SK-N-SH treated with all-trans-retinoic acid at 6 μM for 48 hours (cell line): Measurements from ENCODE around the gene TUBB1.

Experiments
- ATAC-seq: fragments of 200-7000 bp; cut with Tn5 transposase; 3 replicates; pipeline ENCODE4 v1.9.1; 2020; ENCODE audit warnings: mild to moderate bottlenecking, moderate library complexity
- BACH2 ChIP-seq: fragments of 250-450 bp; sonication (Bioruptor Pico); IDR thresholded peaks from 2 replicates; pipeline ENCODE4 v1.9.0; 2021; ENCODE audit warnings: mild to moderate bottlenecking, borderline replicate concordance
- CSDC2 ChIP-seq: fragments of 250-450 bp; sonication (Bioruptor Pico); IDR thresholded peaks from 2 replicates; pipeline ENCODE4 v1.5.0; 2020; ENCODE audit warnings: mild to moderate bottlenecking, moderate library complexity
- ESRRG ChIP-seq: fragments of 250-450 bp; sonication (Bioruptor Pico); IDR thresholded peaks from 2 replicates; pipeline ENCODE4 v1.6.1; 2021; ENCODE audit warnings: mild to moderate bottlenecking
- ISL1 ChIP-seq: fragments of 250-450 bp; sonication (Bioruptor Pico); IDR thresholded peaks from 2 replicates; pipeline ENCODE4 v2.1.2; 2022; ENCODE audit warnings: mild to moderate bottlenecking, moderate library complexity
- OSR1 ChIP-seq: fragments of 250-450 bp; sonication (Bioruptor Pico); IDR thresholded peaks from 2 replicates; pipeline ENCODE4 v1.8.0; 2022; ENCODE audit warnings: moderate library complexity, mild to moderate bottlenecking, inconsistent platforms
- PPARA ChIP-seq: fragments of 250-450 bp; sonication (Bioruptor Pico); IDR thresholded peaks from 2 replicates; pipeline ENCODE4 v1.5.0; 2020; ENCODE audit warnings: mild to moderate bottlenecking, borderline replicate concordance
- RARB ChIP-seq: fragments of 250-450 bp; sonication (Bioruptor Pico); IDR thresholded peaks from 2 replicates; pipeline ENCODE4 v1.8.0; 2021; ENCODE audit warnings: mild to moderate bottlenecking, moderate library complexity
- TCF4 ChIP-seq: fragments of 250-450 bp; sonication (Bioruptor Pico); IDR thresholded peaks from 2 replicates; pipeline ENCODE4 v1.8.0; 2021; ENCODE audit warnings: mild to moderate bottlenecking, moderate library complexity, borderline replicate concordance
- TOX ChIP-seq: fragments of 250-450 bp; sonication (Bioruptor Pico); IDR thresholded peaks from 2 replicates; pipeline ENCODE4 v1.8.0; 2021; ENCODE audit warnings: mild to moderate bottlenecking, moderate library complexity, borderline replicate concordance
- ZC3H10 ChIP-seq: fragments of 250-450 bp; sonication (Bioruptor Pico); IDR thresholded peaks from 2 replicates; pipeline ENCODE4 v1.5.1; 2021; ENCODE audit warnings: mild to moderate bottlenecking, moderate library complexity
- ZFP3 ChIP-seq: fragments of 250-450 bp; sonication (Bioruptor Pico); IDR thresholded peaks from 2 replicates; pipeline ENCODE4 v1.5.0; 2020; ENCODE audit warnings: mild to moderate bottlenecking, moderate library complexity
- ZFP30 ChIP-seq: fragments of 450-650 bp; formaldehyde crosslinking; IDR thresholded peaks from 2 replicates; pipeline ENCODE4 v1.5.0; 2022; ENCODE audit warnings: mild to moderate bottlenecking, moderate library complexity
- ZNF565 ChIP-seq: fragments of 450-650 bp; formaldehyde crosslinking; conservative IDR thresholded peaks from 2 replicates; pipeline ENCODE4 v1.5.0; 2020; ENCODE audit warnings: low read depth, mild to moderate bottlenecking, moderate library complexity
- TF ChIP-seq, protein P1 (sequence below): fragments of 250-450 bp; sonication (Bioruptor Pico); IDR thresholded peaks from 2 replicates; pipeline ENCODE4 v1.8.0; 2020; ENCODE audit warnings: mild to moderate bottlenecking, moderate library complexity, borderline replicate concordance
- TF ChIP-seq, protein P2 (sequence below): fragments of 250-450 bp; sonication (Bioruptor Pico); IDR thresholded peaks from 2 replicates; pipeline ENCODE4 v1.5.1; 2021; ENCODE audit warnings: mild to moderate bottlenecking, moderate library complexity
- TF ChIP-seq, protein P3 (sequence below): fragments of 250-450 bp; sonication (Bioruptor Pico); IDR thresholded peaks from 2 replicates; pipeline ENCODE4 v1.5.0; 2020; ENCODE audit warnings: mild to moderate bottlenecking, moderate library complexity
- TF ChIP-seq, protein P4 (sequence below): fragments of 250-450 bp; sonication (Bioruptor Pico); IDR thresholded peaks from 2 replicates; pipeline ENCODE4 v1.5.1; 2020; ENCODE audit warnings: low read depth, mild to moderate bottlenecking, moderate library complexity

Gene TUBB1

DNA sequence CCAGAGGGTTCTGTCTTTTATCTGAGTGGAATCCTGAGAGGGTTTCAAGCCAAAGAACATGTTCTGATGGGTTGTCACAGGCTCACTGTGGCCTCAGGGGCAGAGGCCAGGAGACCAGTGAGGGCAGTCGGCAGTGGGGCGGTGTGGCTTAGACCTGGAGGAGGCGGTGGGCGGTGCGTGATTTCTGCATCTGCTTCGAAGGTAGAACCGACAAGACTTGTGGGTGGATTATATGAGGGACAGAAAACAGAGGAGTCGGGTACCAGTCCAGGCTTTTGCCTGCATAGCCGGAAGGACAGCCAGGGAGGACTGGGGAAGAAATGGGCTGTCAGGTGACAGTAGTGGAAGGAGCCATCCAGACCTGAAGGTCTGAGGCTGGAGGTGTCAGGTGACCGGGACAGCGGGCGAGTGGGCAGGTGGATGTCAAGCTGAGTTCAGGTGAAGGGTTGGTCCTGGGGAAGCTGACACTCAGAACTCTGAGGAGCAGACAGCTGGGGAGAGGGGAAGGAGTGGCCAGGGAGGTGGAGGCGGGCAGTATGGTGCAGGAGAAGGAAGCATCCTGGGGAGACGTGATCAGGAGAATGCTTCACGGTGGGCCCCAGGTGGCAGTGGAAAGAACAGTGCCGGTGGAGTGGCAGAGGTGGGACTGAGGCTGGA lies 15.3 kb upstream of the TUBB1 start:
- TF ChIP-seq, protein P1, sequence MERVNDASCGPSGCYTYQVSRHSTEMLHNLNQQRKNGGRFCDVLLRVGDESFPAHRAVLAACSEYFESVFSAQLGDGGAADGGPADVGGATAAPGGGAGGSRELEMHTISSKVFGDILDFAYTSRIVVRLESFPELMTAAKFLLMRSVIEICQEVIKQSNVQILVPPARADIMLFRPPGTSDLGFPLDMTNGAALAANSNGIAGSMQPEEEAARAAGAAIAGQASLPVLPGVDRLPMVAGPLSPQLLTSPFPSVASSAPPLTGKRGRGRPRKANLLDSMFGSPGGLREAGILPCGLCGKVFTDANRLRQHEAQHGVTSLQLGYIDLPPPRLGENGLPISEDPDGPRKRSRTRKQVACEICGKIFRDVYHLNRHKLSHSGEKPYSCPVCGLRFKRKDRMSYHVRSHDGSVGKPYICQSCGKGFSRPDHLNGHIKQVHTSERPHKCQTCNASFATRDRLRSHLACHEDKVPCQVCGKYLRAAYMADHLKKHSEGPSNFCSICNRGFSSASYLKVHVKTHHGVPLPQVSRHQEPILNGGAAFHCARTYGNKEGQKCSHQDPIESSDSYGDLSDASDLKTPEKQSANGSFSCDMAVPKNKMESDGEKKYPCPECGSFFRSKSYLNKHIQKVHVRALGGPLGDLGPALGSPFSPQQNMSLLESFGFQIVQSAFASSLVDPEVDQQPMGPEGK, result no peak
- TF ChIP-seq ESRRG (CRISPR knock-in tag) (no peak), ZNF565 (CRISPR knock-in tag) (no peak), TOX (CRISPR knock-in tag) (no peak), ZC3H10 (CRISPR knock-in tag) (no peak), RARB (CRISPR knock-in tag) (no peak), BACH2 (CRISPR knock-in tag) (no peak), ZFP30 (CRISPR knock-in tag) (no peak), CSDC2 (CRISPR knock-in tag) (no peak), ISL1 (CRISPR knock-in tag) (no peak)
- TF ChIP-seq, protein P2, sequence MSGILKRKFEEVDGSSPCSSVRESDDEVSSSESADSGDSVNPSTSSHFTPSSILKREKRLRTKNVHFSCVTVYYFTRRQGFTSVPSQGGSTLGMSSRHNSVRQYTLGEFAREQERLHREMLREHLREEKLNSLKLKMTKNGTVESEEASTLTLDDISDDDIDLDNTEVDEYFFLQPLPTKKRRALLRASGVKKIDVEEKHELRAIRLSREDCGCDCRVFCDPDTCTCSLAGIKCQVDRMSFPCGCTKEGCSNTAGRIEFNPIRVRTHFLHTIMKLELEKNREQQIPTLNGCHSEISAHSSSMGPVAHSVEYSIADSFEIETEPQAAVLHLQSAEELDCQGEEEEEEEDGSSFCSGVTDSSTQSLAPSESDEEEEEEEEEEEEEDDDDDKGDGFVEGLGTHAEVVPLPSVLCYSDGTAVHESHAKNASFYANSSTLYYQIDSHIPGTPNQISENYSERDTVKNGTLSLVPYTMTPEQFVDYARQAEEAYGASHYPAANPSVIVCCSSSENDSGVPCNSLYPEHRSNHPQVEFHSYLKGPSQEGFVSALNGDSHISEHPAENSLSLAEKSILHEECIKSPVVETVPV (CRISPR knock-in tag), result no peak
- TF ChIP-seq, protein P3, sequence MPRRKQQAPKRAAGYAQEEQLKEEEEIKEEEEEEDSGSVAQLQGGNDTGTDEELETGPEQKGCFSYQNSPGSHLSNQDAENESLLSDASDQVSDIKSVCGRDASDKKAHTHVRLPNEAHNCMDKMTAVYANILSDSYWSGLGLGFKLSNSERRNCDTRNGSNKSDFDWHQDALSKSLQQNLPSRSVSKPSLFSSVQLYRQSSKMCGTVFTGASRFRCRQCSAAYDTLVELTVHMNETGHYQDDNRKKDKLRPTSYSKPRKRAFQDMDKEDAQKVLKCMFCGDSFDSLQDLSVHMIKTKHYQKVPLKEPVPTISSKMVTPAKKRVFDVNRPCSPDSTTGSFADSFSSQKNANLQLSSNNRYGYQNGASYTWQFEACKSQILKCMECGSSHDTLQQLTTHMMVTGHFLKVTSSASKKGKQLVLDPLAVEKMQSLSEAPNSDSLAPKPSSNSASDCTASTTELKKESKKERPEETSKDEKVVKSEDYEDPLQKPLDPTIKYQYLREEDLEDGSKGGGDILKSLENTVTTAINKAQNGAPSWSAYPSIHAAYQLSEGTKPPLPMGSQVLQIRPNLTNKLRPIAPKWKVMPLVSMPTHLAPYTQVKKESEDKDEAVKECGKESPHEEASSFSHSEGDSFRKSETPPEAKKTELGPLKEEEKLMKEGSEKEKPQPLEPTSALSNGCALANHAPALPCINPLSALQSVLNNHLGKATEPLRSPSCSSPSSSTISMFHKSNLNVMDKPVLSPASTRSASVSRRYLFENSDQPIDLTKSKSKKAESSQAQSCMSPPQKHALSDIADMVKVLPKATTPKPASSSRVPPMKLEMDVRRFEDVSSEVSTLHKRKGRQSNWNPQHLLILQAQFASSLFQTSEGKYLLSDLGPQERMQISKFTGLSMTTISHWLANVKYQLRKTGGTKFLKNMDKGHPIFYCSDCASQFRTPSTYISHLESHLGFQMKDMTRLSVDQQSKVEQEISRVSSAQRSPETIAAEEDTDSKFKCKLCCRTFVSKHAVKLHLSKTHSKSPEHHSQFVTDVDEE (CRISPR knock-in tag), result no peak
- no peak for ATAC-seq

DNA sequence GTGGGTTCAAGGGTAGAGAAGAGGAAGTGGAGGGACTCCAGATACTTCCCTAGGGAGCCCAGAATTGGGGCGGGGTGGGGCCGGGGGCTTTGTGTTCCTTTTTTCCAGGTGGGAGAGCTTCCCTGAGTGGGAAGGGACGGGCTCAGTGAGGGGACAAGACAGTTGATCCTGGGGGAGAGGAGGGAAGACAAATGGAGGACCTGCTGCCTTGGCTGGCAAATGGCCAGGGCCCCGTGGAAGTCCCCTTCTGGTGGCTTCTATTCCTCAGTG lies 14.8 kb upstream of the TUBB1 start:
- no peak for ATAC-seq
- TF ChIP-seq PPARA (CRISPR knock-in tag) (no peak), RARB (CRISPR knock-in tag) (no peak), TOX (CRISPR knock-in tag) (no peak), ZC3H10 (CRISPR knock-in tag) (no peak), ZNF565 (CRISPR knock-in tag) (no peak), ZFP3 (CRISPR knock-in tag) (no peak)
- TF ChIP-seq, protein P4, sequence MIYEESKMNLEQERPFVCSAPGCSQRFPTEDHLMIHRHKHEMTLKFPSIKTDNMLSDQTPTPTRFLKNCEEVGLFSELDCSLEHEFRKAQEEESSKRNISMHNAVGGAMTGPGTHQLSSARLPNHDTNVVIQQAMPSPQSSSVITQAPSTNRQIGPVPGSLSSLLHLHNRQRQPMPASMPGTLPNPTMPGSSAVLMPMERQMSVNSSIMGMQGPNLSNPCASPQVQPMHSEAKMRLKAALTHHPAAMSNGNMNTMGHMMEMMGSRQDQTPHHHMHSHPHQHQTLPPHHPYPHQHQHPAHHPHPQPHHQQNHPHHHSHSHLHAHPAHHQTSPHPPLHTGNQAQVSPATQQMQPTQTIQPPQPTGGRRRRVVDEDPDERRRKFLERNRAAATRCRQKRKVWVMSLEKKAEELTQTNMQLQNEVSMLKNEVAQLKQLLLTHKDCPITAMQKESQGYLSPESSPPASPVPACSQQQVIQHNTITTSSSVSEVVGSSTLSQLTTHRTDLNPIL (CRISPR knock-in tag), result no peak
- TF ChIP-seq, all 23 proteins: peak for 0

DNA sequence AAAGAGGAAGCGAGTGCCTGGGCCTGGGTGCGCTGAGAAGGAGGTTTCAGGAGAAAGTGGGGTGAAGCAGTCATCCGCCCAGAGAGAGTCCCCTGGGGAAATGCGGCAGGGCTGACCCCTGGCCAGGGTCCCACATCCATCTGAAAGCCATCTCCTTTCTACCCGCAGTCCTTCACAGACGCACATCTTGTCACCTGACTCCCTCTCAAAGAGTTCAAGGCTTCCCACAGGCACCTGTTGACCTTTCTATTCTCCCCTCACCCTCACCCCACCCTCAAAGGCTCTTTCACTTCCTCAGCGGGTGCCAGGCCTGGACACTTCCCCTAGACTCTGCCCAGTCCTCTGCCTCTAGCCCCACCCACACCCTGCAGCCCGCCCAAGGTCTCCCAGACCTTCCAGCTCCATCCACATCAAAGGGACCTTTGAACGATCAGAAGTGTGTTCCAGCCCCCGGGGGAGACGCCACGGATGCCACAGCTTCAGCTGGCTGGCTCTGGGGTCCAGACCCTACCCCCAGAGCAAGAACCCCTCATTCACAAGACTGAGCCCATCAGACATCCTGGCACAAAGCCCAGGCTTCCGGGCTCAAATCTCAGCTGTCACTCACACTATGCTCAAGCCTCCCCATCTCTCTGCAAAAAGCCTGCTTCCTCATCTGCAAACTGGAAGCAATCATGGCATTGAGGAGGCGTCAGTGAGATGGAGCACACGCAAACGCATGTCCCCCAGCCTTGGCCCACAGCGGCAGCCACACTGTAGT lies 14.3 kb upstream of the TUBB1 start:
- no peak for ATAC-seq
- no peak for TF ChIP-seq ESRRG (CRISPR knock-in tag)
- TF ChIP-seq, protein P2 (CRISPR knock-in tag), result no peak
- no peak for TF ChIP-seq OSR1 (CRISPR knock-in tag)
- TF ChIP-seq BACH2 (CRISPR knock-in tag), result no peak
- TF ChIP-seq TCF4 (CRISPR knock-in tag), result no peak
- TF ChIP-seq ZC3H10 (CRISPR knock-in tag), result no peak
- TF ChIP-seq, protein P3 (CRISPR knock-in tag), result no peak
- no peak for TF ChIP-seq RARB (CRISPR knock-in tag)
